ENCODE data around the gene SMARCD2.

The SMARCD2 gene

GRCh38 chr17:63792055-63792729 lies 50.3 kb downstream of the SMARCD2 start:
- DNase-seq: no peak
- Histone ChIP-seq H3K4me3 (ENCODE audit: low read depth, low read length) (no peak overlapping the region), H3K27me3 (ENCODE audit: insufficient read depth, low read depth, severe bottlenecking) (no peaks in the 10 kb centered on the region), H3K36me3 (peaks cover 97% of the 10 kb centered on the region), H3K9me3 (ENCODE audit: severe bottlenecking) (no peaks in the 10 kb centered on the region), H3K27ac (no peak overlapping the region)
- TF ChIP-seq CTCF (IDR thresholded peaks at IDR 0.05; ENCODE audit: low read depth, low read length): no peak

GRCh38 chr17:63790057-63790456 lies 52.4 kb downstream of the SMARCD2 start:
- no peak overlapping the region for H3K27ac ChIP-seq
- H3K4me3 ChIP-seq (ENCODE audit: low read depth, low read length): no peak overlapping the region
- DNase-seq: no peak
- no peaks in the 10 kb centered on the region for H3K27me3 ChIP-seq (ENCODE audit: insufficient read depth, low read depth, severe bottlenecking)
- no peaks in the 10 kb centered on the region for H3K9me3 ChIP-seq (ENCODE audit: severe bottlenecking)
- no peak for TF ChIP-seq CTCF (IDR thresholded peaks at IDR 0.05; ENCODE audit: low read depth, low read length)
- peaks cover 96% of the 10 kb centered on the region for H3K36me3 ChIP-seq

GRCh38 chr17:63786971-63787711 lies 55.3 kb downstream of the SMARCD2 start:
- H3K27me3 ChIP-seq (ENCODE audit: insufficient read depth, low read depth, severe bottlenecking): no peaks in the 10 kb centered on the region
- DNase-seq: no peak
- no peak overlapping the region for H3K27ac ChIP-seq
- no peaks in the 10 kb centered on the region for H3K9me3 ChIP-seq (ENCODE audit: severe bottlenecking)
- peaks cover 97% of the 10 kb centered on the region for H3K36me3 ChIP-seq
- no peak for TF ChIP-seq CTCF (IDR thresholded peaks at IDR 0.05; ENCODE audit: low read depth, low read length)
- no peak overlapping the region for H3K4me3 ChIP-seq (ENCODE audit: low read depth, low read length)

GRCh38 chr17:63786117-63786516 lies 56.4 kb downstream of the SMARCD2 start:
- H3K27ac ChIP-seq: no peak overlapping the region
- no peak for TF ChIP-seq CTCF (IDR thresholded peaks at IDR 0.05; ENCODE audit: low read depth, low read length)
- no peaks in the 10 kb centered on the region for H3K27me3 ChIP-seq (ENCODE audit: insufficient read depth, low read depth, severe bottlenecking)
- H3K4me3 ChIP-seq (ENCODE audit: low read depth, low read length): no peak overlapping the region
- H3K36me3 ChIP-seq: peaks cover 95% of the 10 kb centered on the region
- DNase-seq: no peak
- no peaks in the 10 kb centered on the region for H3K9me3 ChIP-seq (ENCODE audit: severe bottlenecking)

- no peak for TF ChIP-seq CTCF (IDR thresholded peaks at IDR 0.05; ENCODE audit: low read depth, low read length)
- Histone ChIP-seq H3K27ac (no peak overlapping the region), H3K9me3 (ENCODE audit: severe bottlenecking) (no peaks in the 10 kb centered on the region), H3K27me3 (ENCODE audit: insufficient read depth, low read depth, severe bottlenecking) (no peaks in the 10 kb centered on the region), H3K36me3 (peaks cover 95% of the 10 kb centered on the region), H3K4me3 (ENCODE audit: low read depth, low read length) (no peak overlapping the region)
- DNase-seq: no peak
These were observed 56.9 kb downstream of the SMARCD2 start for GRCh38 chr17:63785556-63785955.
